Activated B cell treated with CpG ODN at 0.5 μM for 24 hours (primary cell): Measurements from ENCODE around the gene TENT4A. TPM values are rescaled to one million over a fixed set of nuclear protein-coding genes. Genes with fewer than 3 reads are reported as not detected.

ENCODE experiments used
- ATAC-seq: fragments of 200-7000 bp; cut with Tn5 transposase; one replicate; pipeline ENCODE4 v1.10.0; 2021; ENCODE audit warnings: low read depth, mild to moderate bottlenecking, moderate library complexity
- CTCF ChIA-PET: fragments of 350-600 bp; sonication (Branson Sonifier 250); formaldehyde crosslinking; loops from one replicate; lab custom pipeline; 2021; ENCODE audit warnings: antibody characterized with exemption; lab: Charles Lee
- POLR2A ChIA-PET: fragments of 350-600 bp; sonication (Branson Sonifier 250); formaldehyde crosslinking; loops from one replicate; lab custom pipeline; 2021; ENCODE audit warnings: antibody characterized with exemption; lab: Charles Lee
- DNase-seq: peaks from one replicate; pipeline ENCODE4 v3.0.0; 2022
- H3K27ac Mint-ChIP-seq: one replicate; pipeline ENCODE4 v1.8.0; 2020; ENCODE audit warnings: mixed read lengths
- H3K27me3 Mint-ChIP-seq: one replicate; pipeline ENCODE4 v1.8.0; 2021; ENCODE audit warnings: mixed read lengths
- H3K36me3 Mint-ChIP-seq: one replicate; pipeline ENCODE4 v1.8.0; 2021; ENCODE audit warnings: low read depth, mixed read lengths
- H3K4me1 Mint-ChIP-seq: one replicate; pipeline ENCODE4 v1.8.0; 2021; ENCODE audit warnings: mixed read lengths
- H3K4me3 Mint-ChIP-seq: one replicate; pipeline ENCODE4 v1.8.0; 2020; ENCODE audit warnings: mild to moderate bottlenecking, mixed read lengths
- H3K9me3 Mint-ChIP-seq: one replicate; pipeline ENCODE4 v1.8.0; 2020; ENCODE audit warnings: mixed read lengths
- CTCF ChIP-seq: fragments of 200-600 bp; IDR thresholded peaks from one replicate; pipeline ENCODE4 v1.8.0; 2022; ENCODE audit warnings: antibody characterized with exemption, mild to moderate bottlenecking
- intact Hi-C: fragments of 100-400 bp; cut with micrococcal nuclease; formaldehyde crosslinking; loops from one replicate; pipeline ENCODE4 v1.15.1; 2024
- total RNA-seq: library from RNA; stranded (reverse); gene quantifications from 2 replicates; pipeline ENCODE4 v1.2.3, GENCODE V29; 2022

The TENT4A gene
- total RNA-seq, 1 donor from 2014 or later, result 51.2 TPM

GRCh38 chr5:6743161-6743560 is 29.9 kb downstream of the TENT4A start:
- H3K4me1 Mint-ChIP-seq, result peaks cover 18% of the 10 kb centered on the region
- ChIA-PET POLR2A (no interaction called here), CTCF (no interaction called here)
- H3K27ac Mint-ChIP-seq, result no peak overlapping the region
- ATAC-seq (no peak), DNase-seq (no peak)
- no peaks in the 10 kb centered on the region for H3K9me3 Mint-ChIP-seq
- no peaks in the 10 kb centered on the region for H3K27me3 Mint-ChIP-seq
- intact Hi-C loops, result no loop called here
- no peak overlapping the region for H3K4me3 Mint-ChIP-seq
- TF ChIP-seq CTCF, result no peak
- peaks cover 87% of the 10 kb centered on the region for H3K36me3 Mint-ChIP-seq

GRCh38 chr5:6744841-6745705 is 31.8 kb downstream of the TENT4A start:
- H3K36me3 Mint-ChIP-seq, result peaks cover 87% of the 10 kb centered on the region
- H3K9me3 Mint-ChIP-seq, result no peaks in the 10 kb centered on the region
- no peak for TF ChIP-seq CTCF
- H3K27ac Mint-ChIP-seq, result peak overlapping the region; percentile 65
- peaks cover 9% of the 10 kb centered on the region for H3K4me1 Mint-ChIP-seq
- ChIA-PET CTCF (interaction anchor here (0.6 to 2.5 kb wide), 29 partner anchors 9 to 1605 kb away, joined by 3 to 28 read pairs (median 3); partner anchors contain the start of genes ADAMTS16, MED10, NSUN2 and SRD5A1), POLR2A (interaction anchor here (0.6 to 2.6 kb wide), 5 partner anchors 14 to 113 kb away, joined by 3 to 17 read pairs (median 7); partner anchors contain the start of genes NSUN2, SRD5A1 and TENT4A)
- intact Hi-C loops, result loop anchor here (1.0 to 5.0 kb wide), 5 partner anchors 32 to 1253 kb away; partner anchors contain the start of genes MED10, NSUN2, SRD5A1 and TENT4A
- DNase-seq (no peak), ATAC-seq (no peak)
- no peak overlapping the region for H3K4me3 Mint-ChIP-seq
- no peaks in the 10 kb centered on the region for H3K27me3 Mint-ChIP-seq

- ChIA-PET POLR2A (interaction anchor here (0.6 to 2.6 kb wide), 5 partner anchors 15 to 113 kb away, joined by 3 to 17 read pairs (median 7); partner anchors contain the start of genes NSUN2, SRD5A1 and TENT4A), CTCF (interaction anchor here (0.6 to 2.5 kb wide), 27 partner anchors 9 to 1249 kb away, joined by 3 to 28 read pairs (median 3); partner anchors contain the start of genes MED10, NSUN2 and SRD5A1)
- peaks cover 87% of the 10 kb centered on the region for H3K36me3 Mint-ChIP-seq
- peak overlapping the region; percentile 46 for H3K27ac Mint-ChIP-seq
- ATAC-seq (peak; percentile 87), DNase-seq (no peak)
- intact Hi-C loops, result loop anchor here (1.0 to 5.0 kb wide), 5 partner anchors 33 to 1253 kb away; partner anchors contain the start of genes MED10, NSUN2, SRD5A1 and TENT4A
- H3K9me3 Mint-ChIP-seq, result no peaks in the 10 kb centered on the region
- H3K4me1 Mint-ChIP-seq, result peaks cover 9% of the 10 kb centered on the region
- no peaks in the 10 kb centered on the region for H3K27me3 Mint-ChIP-seq
- no peak overlapping the region for H3K4me3 Mint-ChIP-seq
- peak; percentile 71 for TF ChIP-seq CTCF
These were observed 32.5 kb downstream of the TENT4A start for GRCh38 chr5:6745706-6746222.

GRCh38 chr5:6746244-6746643 is 33.0 kb downstream of the TENT4A start:
- Mint-ChIP-seq H3K36me3 (peaks cover 87% of the 10 kb centered on the region), H3K27ac (no peak overlapping the region), H3K9me3 (no peaks in the 10 kb centered on the region), H3K4me3 (no peak overlapping the region), H3K4me1 (peaks cover 9% of the 10 kb centered on the region), H3K27me3 (no peaks in the 10 kb centered on the region)
- POLR2A ChIA-PET, result interaction anchor here (0.6 to 2.6 kb wide), 4 partner anchors 15 to 114 kb away, joined by 4 to 17 read pairs (median 8); partner anchors contain the start of genes NSUN2, SRD5A1 and TENT4A
- no peak for TF ChIP-seq CTCF
- ATAC-seq (no peak), DNase-seq (no peak)
- intact Hi-C loops, result loop anchor here (5.0 kb wide), 1 partner anchor 369 kb away; the partner anchor contains the start of gene MED10
- CTCF ChIA-PET, result interaction anchor here (1.1 to 2.5 kb wide), 6 partner anchors 10 to 128 kb away, joined by 4 to 28 read pairs (median 8); partner anchors contain the start of genes NSUN2 and SRD5A1
